Erythroblast (primary cell): Measurements from ENCODE around the gene RUNX3.

ENCODE experiments used
- GATA1 ChIP-seq: IDR thresholded peaks from 2 replicates; pipeline ENCODE4 v1.6.1; 2011; ENCODE audit warnings: low read depth, mild to moderate bottlenecking, control low read depth, low read length, moderate library complexity
- POLR2A ChIP-seq: IDR thresholded peaks from 2 replicates; pipeline ENCODE4 v1.6.1; 2011; ENCODE audit warnings: mild to moderate bottlenecking, low read length

DNA sequence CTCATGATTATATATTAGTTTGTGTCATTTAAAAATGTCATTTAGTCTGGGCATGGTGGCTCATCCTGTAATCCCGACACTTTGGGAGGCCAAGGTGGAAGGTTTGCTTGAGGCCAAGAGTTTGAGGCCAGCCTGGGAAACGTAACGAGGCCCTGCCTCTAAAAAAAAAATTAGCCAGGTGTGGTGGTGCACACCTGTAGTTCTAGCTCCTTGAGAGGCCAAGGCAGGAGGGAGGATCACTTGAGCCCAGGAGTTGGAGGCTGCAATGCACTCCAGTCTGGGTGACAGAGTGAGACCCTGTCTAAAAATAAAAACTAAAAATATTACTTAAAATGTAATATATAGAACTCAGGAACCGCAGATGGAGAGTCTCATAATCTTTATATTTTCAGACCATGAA lies 34.6 kb downstream of the RUNX3 start:
- no peak for TF ChIP-seq POLR2A
- TF ChIP-seq GATA1, result no peak
